SK-MEL-5 (cell line): ENCODE data around the gene CEP170B. TPM values are rescaled to one million over a fixed set of nuclear protein-coding genes. Genes with fewer than 3 reads are reported as not detected.
"Not testable (repeated sequence)": the region's sequence is repeated elsewhere in the genome, so short reads cannot be mapped to it uniquely, and the experiment has no call there.

Experiments
- DNase-seq: peaks from one replicate; pipeline ENCODE4 v3.0.0-alpha.2; 2016; ENCODE audit warnings: low read depth, low spot score
- in situ Hi-C: cut with HindIII; loops from 2 replicates; pipeline ENCODE4 v1.10.0; 2016; ENCODE audit warnings: low sequenced_read_pairs, high pct_unique_total_duplicates, low pct_unique_long_range_greater_than_20kb
- polyA plus RNA-seq, 2 experiments: library from polyadenylated mRNA; depleted of rRNA; stranded (reverse); fragments of >200 nt; gene quantifications; 2 replicates each; pipeline ENCODE4 v1.2.3, GENCODE V29; 2015
- total RNA-seq: library from RNA; depleted of rRNA; stranded (reverse); fragments of >200 nt; shearing (Covaris generic); gene quantifications from 2 replicates; pipeline ENCODE4 v1.2.3, GENCODE V29; 2014; rRNA removed

The CEP170B gene
- 20.2 and 20.4 TPM in 2 replicates for total RNA-seq
- 39.4 and 52.5 TPM in 2 replicates for polyA plus RNA-seq (2015; cell fraction: cytosol; rRNA removed)
- 97.4 and 98.1 TPM in 2 replicates for polyA plus RNA-seq (2015; cell fraction: nucleus; rRNA removed)

DNA sequence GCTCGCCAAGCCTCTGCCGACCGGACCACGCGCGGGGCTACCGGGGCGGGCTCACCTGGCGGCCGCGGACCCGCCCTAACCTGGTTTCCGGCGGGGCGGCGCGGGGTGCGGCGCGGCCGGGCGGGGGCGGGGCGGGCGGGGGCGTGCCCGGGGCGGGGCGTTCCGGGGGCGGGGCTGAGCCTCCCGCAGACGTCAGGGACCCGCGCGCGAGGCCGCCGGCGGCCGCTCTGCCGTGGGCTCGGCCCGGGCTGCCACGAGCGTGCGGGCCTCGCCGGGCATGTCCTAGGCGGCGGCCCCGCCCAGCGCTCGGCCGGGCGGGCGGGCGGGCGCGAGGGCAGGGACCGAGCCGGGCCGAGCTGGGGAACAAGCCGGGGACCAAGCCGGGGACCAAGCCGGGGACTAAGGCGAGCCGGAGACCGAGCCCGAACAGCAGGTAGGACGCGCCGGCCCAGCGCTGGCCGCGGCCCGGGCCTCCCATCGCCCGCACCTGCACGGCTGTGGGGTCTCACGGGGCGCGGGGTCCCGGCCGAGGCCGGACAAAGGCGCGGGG lies at the start of gene CEP170B:
Gene CEP170B, plus strand, starts transcription at position 188 of the 550 bp plus-strand sequence. CDS start 3,183 bp downstream, outside the sequence.
- DNase-seq: peak; percentile 31
- in situ Hi-C loops: no loop called here

DNA sequence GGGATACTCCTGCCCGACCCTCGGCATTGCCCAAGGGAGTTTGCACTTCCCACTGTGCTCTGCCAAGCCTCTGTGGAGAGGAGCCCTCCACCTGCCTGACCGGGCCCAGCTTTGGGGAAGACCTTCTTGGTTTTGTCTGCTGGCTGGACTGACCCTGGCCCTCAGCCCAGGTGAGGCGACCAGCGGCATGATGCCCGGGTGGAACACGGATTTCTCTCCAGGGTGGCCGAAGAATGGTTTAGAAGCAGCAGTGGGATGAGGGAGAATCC lies 48.5 kb upstream of the CEP170B start:
- in situ Hi-C loops: no loop called here
- DNase-seq: no peak

GRCh38 chr14:104817930-104818713 lies 46.9 kb upstream of the CEP170B start:
- in situ Hi-C loops: no loop called here
- DNase-seq: no peak

- in situ Hi-C loops: no loop called here
- no peak for DNase-seq
Measured at GRCh38 chr14:104818714-104819161, 46.3 kb upstream of the CEP170B start.

GRCh38 chr14:104819361-104819781 lies 45.7 kb upstream of the CEP170B start:
- in situ Hi-C loops: no loop called here
- no peak for DNase-seq

DNA sequence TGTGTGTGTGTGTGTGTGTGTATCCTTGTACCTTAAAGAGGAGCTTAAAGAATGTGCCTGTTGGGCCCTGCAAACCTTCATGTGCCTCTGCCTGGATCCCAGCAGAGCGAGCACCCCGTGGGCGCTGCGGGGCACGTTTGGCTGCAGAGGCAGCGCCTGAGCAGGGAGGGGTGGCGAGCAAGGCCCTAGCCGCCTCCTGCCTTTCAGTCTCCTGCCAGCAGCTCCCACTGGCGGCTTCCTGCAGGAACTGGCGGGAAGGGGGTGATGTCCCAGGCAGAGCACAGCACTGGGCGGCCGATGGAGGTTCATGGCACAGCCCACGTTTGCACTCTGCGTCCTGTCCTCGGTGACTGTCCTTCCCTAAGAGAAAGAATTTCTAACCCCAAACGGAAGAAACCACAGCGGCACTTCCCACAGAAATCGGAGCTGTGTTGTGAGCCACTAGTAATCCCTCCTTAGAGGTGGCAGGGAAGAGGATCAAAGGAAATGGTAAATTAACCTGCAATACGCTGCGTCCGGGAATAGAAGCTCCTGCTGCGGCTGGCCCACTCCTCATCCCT lies 44.3 kb upstream of the CEP170B start:
- peak; percentile 87 for DNase-seq

DNA sequence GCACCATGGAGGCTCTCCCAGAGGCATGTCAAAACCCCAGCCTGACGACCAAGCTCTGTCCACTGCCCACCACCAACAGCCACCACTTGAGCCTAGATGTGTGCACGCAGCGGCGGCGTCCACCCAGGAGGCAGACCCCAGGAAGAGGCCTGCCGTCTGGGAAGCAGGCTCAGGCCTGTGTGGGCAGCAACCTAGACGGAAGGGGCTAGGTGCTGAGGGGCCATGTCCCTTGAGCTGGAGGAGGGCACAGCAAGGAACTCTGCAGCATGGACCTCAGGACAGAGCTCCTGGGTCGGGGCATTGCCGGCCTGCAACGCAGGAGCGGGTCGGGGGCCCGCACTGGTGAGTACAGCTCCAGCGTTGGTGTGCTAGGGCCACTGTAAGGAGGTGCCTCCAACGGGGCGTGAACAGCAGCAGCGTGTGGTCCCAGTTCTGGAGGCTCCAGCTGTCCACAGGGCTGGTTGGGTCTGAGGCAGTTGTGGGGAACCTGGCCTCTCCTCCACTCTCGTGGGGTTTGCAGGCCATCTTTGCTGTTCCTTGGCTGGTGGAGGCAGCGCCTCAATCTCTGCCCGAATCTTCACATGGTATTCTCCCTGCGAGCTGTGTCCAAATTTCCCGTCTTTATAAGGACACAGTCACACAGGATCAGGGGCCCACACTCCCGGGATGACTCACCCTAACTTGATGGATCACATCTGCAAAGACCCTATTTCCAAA lies 43.7 kb upstream of the CEP170B start:
- no peak for DNase-seq
- in situ Hi-C loops: no loop called here

More for the DNA sequence above, 44.3 kb upstream of the CEP170B start:
- in situ Hi-C loops: no loop called here

DNA sequence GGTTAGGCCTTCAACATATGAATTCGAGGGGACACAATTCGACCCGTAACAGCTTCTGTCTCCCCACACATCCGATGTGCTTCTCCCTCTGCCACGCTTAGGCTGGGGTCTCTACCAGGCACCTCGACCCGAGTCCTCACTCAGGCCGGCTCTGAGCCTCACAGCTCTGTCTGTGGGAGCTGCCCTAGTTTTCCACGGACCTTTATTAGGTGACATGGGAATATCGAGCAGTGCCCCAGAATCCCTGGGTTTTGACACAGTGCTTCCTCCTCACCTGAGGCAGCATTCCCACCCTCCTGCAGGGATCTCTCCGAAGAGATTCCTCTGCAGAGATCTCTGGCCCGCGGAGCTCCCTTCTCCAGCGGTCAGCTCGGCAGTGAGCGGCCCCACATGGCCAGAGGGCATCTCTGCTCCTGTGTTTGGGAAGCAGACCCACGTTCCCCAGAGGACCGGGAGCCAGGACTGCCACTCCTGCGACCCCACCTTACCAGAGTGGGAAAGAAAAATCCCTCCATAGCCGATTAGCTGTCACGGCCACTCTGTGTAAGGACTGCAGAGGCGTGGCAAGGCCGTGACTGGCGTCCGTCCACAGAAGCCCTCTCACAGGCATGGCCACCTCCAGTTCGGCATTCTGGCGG lies 43.0 kb upstream of the CEP170B start:
- no peak for DNase-seq
- in situ Hi-C loops: no loop called here

- DNase-seq: no peak
- in situ Hi-C loops: no loop called here
Measured at GRCh38 chr14:104822821-104823615, 42.0 kb upstream of the CEP170B start.

GRCh38 chr14:104824353-104824997 lies 40.6 kb upstream of the CEP170B start:
- in situ Hi-C loops: no loop called here

DNA sequence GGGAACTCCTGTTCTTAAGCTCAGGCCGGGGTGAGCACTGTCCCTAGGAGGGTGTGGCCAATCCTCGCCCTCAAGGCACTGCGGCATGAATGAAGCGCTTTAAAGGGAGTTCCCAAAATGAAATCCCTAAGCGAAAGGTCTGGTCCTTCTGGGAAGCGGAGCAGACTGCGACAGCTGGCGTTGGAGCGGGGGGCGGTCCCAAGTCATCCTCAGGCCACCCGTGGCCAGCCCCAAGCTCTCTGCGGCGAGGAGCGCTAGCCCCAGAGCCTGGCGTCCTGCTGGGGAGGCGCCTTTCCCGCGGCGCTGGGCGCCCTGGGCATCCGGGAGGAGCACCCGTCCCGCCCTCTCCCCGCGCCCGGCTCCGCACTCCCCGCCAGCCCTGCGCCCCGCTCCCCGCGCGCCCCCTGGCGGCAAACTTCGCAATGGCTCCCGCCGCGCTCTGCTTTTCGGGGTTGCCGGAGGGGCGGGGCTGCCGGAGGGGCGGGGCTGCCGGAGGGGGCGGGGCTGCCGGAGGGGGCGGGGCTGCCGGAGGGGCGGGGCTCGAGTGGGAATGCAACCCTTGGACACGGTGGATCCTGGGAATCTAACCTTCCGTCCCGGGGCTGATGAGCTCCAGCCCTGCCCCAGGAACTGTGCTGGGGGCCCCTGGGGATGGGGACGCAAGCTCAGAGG lies 38.7 kb upstream of the CEP170B start:
- peak; percentile 70 for DNase-seq
- in situ Hi-C loops: no loop called here

More at GRCh38 chr14:104824353-104824997, 40.6 kb upstream of the CEP170B start:
- DNase-seq: no peak

- no peak for DNase-seq
- in situ Hi-C loops: no loop called here
Measured at GRCh38 chr14:104826861-104827176, 38.2 kb upstream of the CEP170B start.

- peak; percentile 80 for DNase-seq
Measured at GRCh38 chr14:104827177-104828055, 37.7 kb upstream of the CEP170B start.

DNA sequence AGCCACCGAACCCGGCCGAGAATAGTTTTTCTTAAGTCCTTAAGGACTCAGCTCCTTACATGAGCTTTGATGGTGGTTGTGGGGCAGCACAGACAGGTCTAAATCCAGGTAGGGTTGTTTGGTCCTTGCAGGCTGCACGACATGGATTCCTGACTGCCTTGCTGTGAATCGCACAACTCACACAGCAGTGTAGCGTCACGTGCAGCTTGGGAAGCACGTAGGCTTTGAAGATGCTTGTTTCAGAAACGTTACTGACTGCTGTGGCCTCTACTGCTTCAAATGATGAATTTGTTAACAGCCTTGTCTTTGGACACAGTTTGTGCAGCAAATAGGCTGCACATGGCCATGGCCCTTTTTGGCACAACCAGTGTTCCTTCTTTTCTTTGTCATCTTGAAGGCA lies 34.3 kb upstream of the CEP170B start:
- in situ Hi-C loops: no loop called here
- DNase-seq: no peak

More at GRCh38 chr14:104827177-104828055, 37.7 kb upstream of the CEP170B start:
- in situ Hi-C loops: no loop called here

DNA sequence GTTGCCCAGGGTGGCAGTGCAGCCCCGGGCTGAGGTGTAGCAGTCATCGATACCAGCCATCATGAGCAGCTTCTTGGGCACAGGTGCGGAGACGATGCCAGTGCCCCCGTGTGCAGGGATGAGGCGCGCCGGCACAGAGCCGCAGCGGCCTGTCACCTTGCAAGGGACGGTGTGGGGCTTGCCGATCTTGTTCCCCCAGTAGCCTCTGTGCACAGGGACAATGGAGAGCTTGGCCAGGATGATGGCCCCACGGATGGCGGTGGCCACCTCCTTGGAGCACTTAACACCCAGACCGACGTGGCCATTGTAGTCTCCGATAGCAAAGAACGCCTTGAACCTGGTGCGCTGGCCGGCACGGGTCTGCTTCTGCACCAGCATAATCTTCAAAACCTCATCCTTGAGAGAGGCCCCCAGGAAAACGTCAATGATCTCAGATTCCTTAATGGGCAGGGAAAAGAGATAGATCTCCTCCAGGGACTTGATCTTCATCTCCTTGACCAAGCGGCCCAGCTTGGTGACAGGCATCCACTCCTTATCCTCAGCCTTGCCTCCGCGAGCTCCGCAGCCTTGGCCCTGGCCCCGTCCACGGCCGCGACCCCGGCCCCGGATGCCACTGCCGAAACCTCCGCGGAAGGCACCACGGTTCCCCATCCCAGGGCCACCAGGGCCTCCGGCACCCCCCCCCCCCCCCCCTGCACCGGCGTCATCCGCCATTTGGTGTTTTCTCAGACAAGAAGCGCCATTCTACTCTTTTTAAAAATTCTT lies 28.7 kb upstream of the CEP170B start:
- in situ Hi-C loops, DNase-seq: not testable (repeated sequence)
